Measurements from ENCODE around the gene ROR2. TPM values are rescaled to one million over a fixed set of nuclear protein-coding genes. Genes with fewer than 3 reads are reported as not detected.

The ROR2 gene
- total and polyA plus RNA-seq, 2 donors (not counting 3 experiments of a cell fraction or from before 2014, with no cell fraction given), result not detected

DNA sequence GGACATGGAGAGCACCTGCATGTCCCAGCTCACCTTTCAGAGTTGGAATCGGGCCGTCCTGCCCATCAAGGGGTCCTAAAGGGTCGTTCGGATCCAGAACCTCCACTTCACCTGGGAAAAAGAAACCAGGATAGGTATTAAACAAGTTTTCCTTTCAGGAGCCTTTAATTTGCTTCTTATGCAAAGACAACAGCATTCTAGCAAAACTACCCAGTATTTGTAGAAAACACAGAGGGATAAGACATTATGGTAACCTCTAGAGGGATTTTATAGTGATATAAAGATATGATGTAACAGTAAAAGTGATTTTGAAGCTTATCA, 174.4 kb downstream of the ROR2 start:
- FAIRE-seq (no peak), DNase-seq (ENCODE audit: low read depth, low spot score) (no peak)
- H4K20me1 ChIP-seq (replicated peaks; ENCODE audit: control insufficient read depth, extremely low read depth, insufficient read depth, low read length), result no peaks in the 10 kb centered on the region
- H3K27ac ChIP-seq (ENCODE audit: insufficient read depth, low read depth, low read length), result no peak overlapping the region
- no peaks in the 10 kb centered on the region for H3K36me3 ChIP-seq (ENCODE audit: control insufficient read depth in 2 of 2, extremely low read depth in 1 of 2, insufficient read depth in 2 of 2, low read length in 2 of 2)
- POLR2A ChIA-PET, result no interaction called here
- no peak overlapping the region for H3K4me3 ChIP-seq (replicated peaks in 1 of 3; ENCODE audit: insufficient read depth in 1 of 3, low read depth in 1 of 3, low read length in 3 of 3)
- H3K9ac ChIP-seq (replicated peaks; ENCODE audit: extremely low read depth, insufficient read depth, low read length), result no peak overlapping the region
- no peaks in the 10 kb centered on the region for H3K79me2 ChIP-seq (ENCODE audit: control insufficient read depth, insufficient read depth, low read length)
- no peaks in the 10 kb centered on the region for H3K9me3 ChIP-seq (replicated peaks; ENCODE audit: control insufficient read depth, insufficient read depth, low read length)
- no peaks in the 10 kb centered on the region for H3K4me1 ChIP-seq (ENCODE audit: control insufficient read depth, extremely low read depth, insufficient read depth, low read length)
- TF ChIP-seq POLR2AphosphoS5 (IDR thresholded peaks at IDR 0.05; ENCODE audit: insufficient read depth, low read depth, low read length) (no peak), MYC (IDR thresholded peaks at IDR 0.05; ENCODE audit: low read depth, low read length) (no peak), EZH2 (IDR thresholded peaks at IDR 0.05; ENCODE audit: borderline replicate concordance, low read depth, low read length, severe bottlenecking) (no peak)
- TF ChIP-seq, protein P1, sequence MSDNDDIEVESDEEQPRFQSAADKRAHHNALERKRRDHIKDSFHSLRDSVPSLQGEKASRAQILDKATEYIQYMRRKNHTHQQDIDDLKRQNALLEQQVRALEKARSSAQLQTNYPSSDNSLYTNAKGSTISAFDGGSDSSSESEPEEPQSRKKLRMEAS (IDR thresholded peaks at IDR 0.05; ENCODE audit: insufficient read depth, insufficient read length), result no peak
- CTCF ChIA-PET, result interaction anchor here (1.5 to 2.2 kb wide), 2 partner anchors 11 to 861 kb away, joined by 5 to 7 read pairs; no protein-coding TSS in a partner anchor
- no TSS peak for BruUV-seq (replicated peaks)
- H2AFZ ChIP-seq (ENCODE audit: low read depth, low read length), result no peak overlapping the region
- H3K27me3 ChIP-seq (ENCODE audit: control insufficient read depth in 2 of 2, insufficient read depth in 2 of 2, low read length in 2 of 2), result no peaks in the 10 kb centered on the region
- dilution Hi-C loops (cut with MboI; ENCODE audit: extremely low pct_ligation_motif_present, low sequenced_read_pairs), result no loop called here
- no peak overlapping the region for H3K4me2 ChIP-seq (ENCODE audit: insufficient read depth, low read length)
- H3K9me1 ChIP-seq (replicated peaks; ENCODE audit: control insufficient read depth, extremely low read depth, insufficient read depth, low read length), result no peaks in the 10 kb centered on the region
- intact Hi-C loops (cut with micrococcal nuclease), result loop anchor here (1.0 to 2.0 kb wide), 2 partner anchors 175 to 861 kb away; partner anchors contain the start of gene ROR2

DNA sequence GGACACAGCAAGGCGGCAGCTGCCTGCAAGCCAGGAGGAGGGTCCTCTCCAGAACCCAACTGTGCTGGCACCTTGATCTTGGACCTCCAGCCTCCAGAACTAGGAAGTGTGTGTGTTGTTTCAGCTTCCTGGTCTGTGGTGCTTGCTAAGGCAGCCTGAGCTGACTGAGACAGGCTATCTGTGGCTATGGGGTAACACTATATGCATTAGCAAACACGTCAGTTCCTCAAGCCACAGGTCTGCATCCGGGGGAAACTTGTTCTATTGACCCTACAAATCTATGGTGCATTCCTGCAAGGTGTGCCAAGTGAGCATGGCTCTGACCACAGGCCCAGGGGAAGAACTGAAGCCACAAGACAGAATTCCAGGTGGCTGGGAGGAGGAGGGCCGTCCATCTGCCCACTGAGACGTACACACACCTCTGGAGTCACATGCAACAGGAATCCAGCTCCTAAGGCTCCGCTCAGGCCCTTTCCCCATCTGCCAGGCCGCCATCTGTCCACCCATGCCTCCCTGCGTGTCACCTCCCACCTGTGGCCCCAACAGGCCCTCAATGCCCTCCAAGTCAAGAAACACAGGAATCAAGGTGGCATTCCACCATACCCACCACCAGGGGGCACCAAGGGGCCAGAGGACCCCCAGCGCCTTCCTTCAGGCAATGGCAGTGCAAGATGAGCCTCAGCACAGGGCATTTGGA, 174.9 kb downstream of the ROR2 start:
- H3K4me3 ChIP-seq (replicated peaks in 1 of 3; ENCODE audit: insufficient read depth in 1 of 3, low read depth in 1 of 3, low read length in 3 of 3), result no peak overlapping the region
- no TSS peak for BruUV-seq (replicated peaks)
- H3K4me1 ChIP-seq (ENCODE audit: control insufficient read depth, extremely low read depth, insufficient read depth, low read length), result no peaks in the 10 kb centered on the region
- ChIA-PET POLR2A (no interaction called here), CTCF (interaction anchor here (2.2 kb wide), 1 partner anchor 12 kb away, joined by 7 read pairs; no protein-coding TSS in a partner anchor)
- H3K4me2 ChIP-seq (ENCODE audit: insufficient read depth, low read length), result no peak overlapping the region
- FAIRE-seq (peak; percentile 70), DNase-seq (ENCODE audit: low read depth, low spot score) (peak; percentile 36)
- H3K27ac ChIP-seq (ENCODE audit: insufficient read depth, low read depth, low read length), result no peak overlapping the region
- dilution Hi-C loops (cut with MboI; ENCODE audit: extremely low pct_ligation_motif_present, low sequenced_read_pairs), result no loop called here
- no peaks in the 10 kb centered on the region for H4K20me1 ChIP-seq (replicated peaks; ENCODE audit: control insufficient read depth, extremely low read depth, insufficient read depth, low read length)
- H3K9me3 ChIP-seq (replicated peaks; ENCODE audit: control insufficient read depth, insufficient read depth, low read length), result no peaks in the 10 kb centered on the region
- H3K9me1 ChIP-seq (replicated peaks; ENCODE audit: control insufficient read depth, extremely low read depth, insufficient read depth, low read length), result no peaks in the 10 kb centered on the region
- H3K9ac ChIP-seq (replicated peaks; ENCODE audit: extremely low read depth, insufficient read depth, low read length), result no peak overlapping the region
- H2AFZ ChIP-seq (ENCODE audit: low read depth, low read length), result no peak overlapping the region
- intact Hi-C loops (cut with micrococcal nuclease), result loop anchor here (1.0 to 2.0 kb wide), 2 partner anchors 175 to 860 kb away; partner anchors contain the start of gene ROR2
- H3K27me3 ChIP-seq (ENCODE audit: control insufficient read depth in 2 of 2, insufficient read depth in 2 of 2, low read length in 2 of 2), result no peaks in the 10 kb centered on the region
- H3K36me3 ChIP-seq (ENCODE audit: control insufficient read depth in 2 of 2, extremely low read depth in 1 of 2, insufficient read depth in 2 of 2, low read length in 2 of 2), result no peaks in the 10 kb centered on the region
- H3K79me2 ChIP-seq (ENCODE audit: control insufficient read depth, insufficient read depth, low read length), result no peaks in the 10 kb centered on the region
- TF ChIP-seq, protein P2, sequence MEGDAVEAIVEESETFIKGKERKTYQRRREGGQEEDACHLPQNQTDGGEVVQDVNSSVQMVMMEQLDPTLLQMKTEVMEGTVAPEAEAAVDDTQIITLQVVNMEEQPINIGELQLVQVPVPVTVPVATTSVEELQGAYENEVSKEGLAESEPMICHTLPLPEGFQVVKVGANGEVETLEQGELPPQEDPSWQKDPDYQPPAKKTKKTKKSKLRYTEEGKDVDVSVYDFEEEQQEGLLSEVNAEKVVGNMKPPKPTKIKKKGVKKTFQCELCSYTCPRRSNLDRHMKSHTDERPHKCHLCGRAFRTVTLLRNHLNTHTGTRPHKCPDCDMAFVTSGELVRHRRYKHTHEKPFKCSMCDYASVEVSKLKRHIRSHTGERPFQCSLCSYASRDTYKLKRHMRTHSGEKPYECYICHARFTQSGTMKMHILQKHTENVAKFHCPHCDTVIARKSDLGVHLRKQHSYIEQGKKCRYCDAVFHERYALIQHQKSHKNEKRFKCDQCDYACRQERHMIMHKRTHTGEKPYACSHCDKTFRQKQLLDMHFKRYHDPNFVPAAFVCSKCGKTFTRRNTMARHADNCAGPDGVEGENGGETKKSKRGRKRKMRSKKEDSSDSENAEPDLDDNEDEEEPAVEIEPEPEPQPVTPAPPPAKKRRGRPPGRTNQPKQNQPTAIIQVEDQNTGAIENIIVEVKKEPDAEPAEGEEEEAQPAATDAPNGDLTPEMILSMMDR (IDR thresholded peaks at IDR 0.05; ENCODE audit: extremely low read depth in 1 of 2, insufficient read depth in 1 of 2, low read depth in 1 of 2, low read length in 2 of 2), result peak; percentile 68 to 92
- no peak for TF ChIP-seq FOS (IDR thresholded peaks at IDR 0.05; ENCODE audit: borderline replicate concordance, insufficient read depth, low read length)

Data from endothelial cell of umbilical vein (primary cell).